GM23338 (cell line): Measurements from ENCODE around the gene TBATA.

Experiments used
- CREB1 ChIP-seq: fragments of 250-450 bp; sonication (Bioruptor Pico); IDR thresholded peaks from 2 replicates; pipeline ENCODE4 v1.5.0; 2020; ENCODE audit warnings: low read depth, mild to moderate bottlenecking, moderate library complexity
- ETS1 ChIP-seq: IDR thresholded peaks from 2 replicates; pipeline ENCODE4 v1.6.1; 2016; ENCODE audit warnings: antibody characterized with exemption
- EZH2 ChIP-seq: fragments of 200-600 bp; sonication (generic); IDR thresholded peaks from one replicate; pipeline ENCODE4 v1.8.0; 2017; ENCODE audit warnings: antibody characterized with exemption, mild to moderate bottlenecking, low read depth; ENCODE audit not compliant: unreplicated experiment
- EZH2phosphoT487 ChIP-seq: fragments of 200-600 bp; sonication (generic); IDR thresholded peaks from one replicate; pipeline ENCODE4 v1.8.1; 2018; ENCODE audit warnings: antibody characterized with exemption; ENCODE audit not compliant: unreplicated experiment
- JUNB ChIP-seq: IDR thresholded peaks from one replicate; pipeline ENCODE4 v1.6.1; 2016; ENCODE audit warnings: antibody characterized with exemption; ENCODE audit not compliant: unreplicated experiment
- POLR2AphosphoS5 ChIP-seq: IDR thresholded peaks from 2 replicates; pipeline ENCODE4 v1.6.1; 2016; ENCODE audit warnings: antibody characterized with exemption, low read depth
- REST ChIP-seq: IDR thresholded peaks from one replicate; pipeline ENCODE4 v1.6.1; 2018; ENCODE audit warnings: antibody characterized with exemption; ENCODE audit not compliant: unreplicated experiment
- STAT1 ChIP-seq: IDR thresholded peaks from one replicate; pipeline ENCODE4 v1.6.1; 2016; ENCODE audit warnings: antibody characterized with exemption; ENCODE audit not compliant: unreplicated experiment
- ZNF114 ChIP-seq: fragments of 250-450 bp; sonication (Bioruptor Pico); IDR thresholded peaks from 2 replicates; pipeline ENCODE4 v1.5.0; 2020; ENCODE audit warnings: mild to moderate bottlenecking, moderate library complexity
- ZNF331 ChIP-seq: fragments of 250-450 bp; sonication (Bioruptor Pico); IDR thresholded peaks from 2 replicates; pipeline ENCODE4 v1.5.0; 2020; ENCODE audit warnings: low read depth, mild to moderate bottlenecking, moderate library complexity
- TF ChIP-seq, protein P1 (sequence below), 2 experiments: fragments of 200-600 bp in 1 of 2; sonication (generic) in 1 of 2; conservative IDR thresholded peaks; 2 replicates each; pipeline versions ENCODE4 v1.5.1 to v1.6.1; 2016 to 2017; ENCODE audit warnings: antibody characterized with exemption in 2 of 2, low read depth in 2 of 2, mild to moderate bottlenecking in 2 of 2, moderate library complexity in 1 of 2

- TF ChIP-seq, protein P1, sequence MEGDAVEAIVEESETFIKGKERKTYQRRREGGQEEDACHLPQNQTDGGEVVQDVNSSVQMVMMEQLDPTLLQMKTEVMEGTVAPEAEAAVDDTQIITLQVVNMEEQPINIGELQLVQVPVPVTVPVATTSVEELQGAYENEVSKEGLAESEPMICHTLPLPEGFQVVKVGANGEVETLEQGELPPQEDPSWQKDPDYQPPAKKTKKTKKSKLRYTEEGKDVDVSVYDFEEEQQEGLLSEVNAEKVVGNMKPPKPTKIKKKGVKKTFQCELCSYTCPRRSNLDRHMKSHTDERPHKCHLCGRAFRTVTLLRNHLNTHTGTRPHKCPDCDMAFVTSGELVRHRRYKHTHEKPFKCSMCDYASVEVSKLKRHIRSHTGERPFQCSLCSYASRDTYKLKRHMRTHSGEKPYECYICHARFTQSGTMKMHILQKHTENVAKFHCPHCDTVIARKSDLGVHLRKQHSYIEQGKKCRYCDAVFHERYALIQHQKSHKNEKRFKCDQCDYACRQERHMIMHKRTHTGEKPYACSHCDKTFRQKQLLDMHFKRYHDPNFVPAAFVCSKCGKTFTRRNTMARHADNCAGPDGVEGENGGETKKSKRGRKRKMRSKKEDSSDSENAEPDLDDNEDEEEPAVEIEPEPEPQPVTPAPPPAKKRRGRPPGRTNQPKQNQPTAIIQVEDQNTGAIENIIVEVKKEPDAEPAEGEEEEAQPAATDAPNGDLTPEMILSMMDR (conservative IDR thresholded peaks at IDR 0.05; ENCODE audit: low read depth in 2 of 2) = no peak
- TF ChIP-seq EZH2phosphoT487 (no peak), REST (no peak), CREB1 (CRISPR knock-in tag) (no peak), EZH2 (no peak), POLR2AphosphoS5 (no peak), ZNF331 (CRISPR knock-in tag) (no peak), ZNF114 (CRISPR knock-in tag) (no peak), ETS1 (no peak), JUNB (no peak), STAT1 (no peak)
Observed at GRCh38 chr10:70770001-70770400, 15.2 kb downstream of the TBATA start.
